GM12878 (cell line): ENCODE data around the gene HSPA1B. TPM values are rescaled to one million over a fixed set of nuclear protein-coding genes. Genes with fewer than 3 reads are reported as not detected.

ENCODE experiments used
- BCL11A ChIP-seq: IDR thresholded peaks from 2 replicates; pipeline ENCODE4 v1.6.1; 2011; ENCODE audit warnings: low read depth, low read length
- CBX5 ChIP-seq: sonication (generic); IDR thresholded peaks from 2 replicates; pipeline ENCODE4 v1.6.1; 2016; ENCODE audit warnings: low read depth, moderate library complexity, mild to moderate bottlenecking, inconsistent platforms
- CHD1 ChIP-seq: IDR thresholded peaks from 2 replicates; pipeline ENCODE4 v1.6.1; 2012; ENCODE audit warnings: low read depth, low read length, improper control_type of control experiment
- EED ChIP-seq: sonication (generic); IDR thresholded peaks from 2 replicates; pipeline ENCODE4 v1.6.1; 2016; ENCODE audit warnings: antibody characterized with exemption, low read depth
- HCFC1 ChIP-seq: fragments of 150-350 bp; IDR thresholded peaks from 2 replicates; pipeline ENCODE4 v1.6.1; 2014; ENCODE audit warnings: low read length
- HDAC6 ChIP-seq: fragments of 200-600 bp; sonication (generic); IDR thresholded peaks from one replicate; pipeline ENCODE4 v1.8.0; 2017; ENCODE audit warnings: antibody characterized with exemption; ENCODE audit not compliant: unreplicated experiment
- MEF2B ChIP-seq: fragments of 450-650 bp; IDR thresholded peaks from 2 replicates; pipeline ENCODE4 v1.6.1; 2018; ENCODE audit warnings: mild to moderate bottlenecking, moderate library complexity; ENCODE audit not compliant: partially characterized antibody, poor library complexity, severe bottlenecking
- NR2C2 ChIP-seq: IDR thresholded peaks from 2 replicates; pipeline ENCODE4 v1.6.1; 2011; ENCODE audit warnings: borderline replicate concordance, low read depth; ENCODE audit not compliant: control insufficient read depth, insufficient read length
- PAX8 ChIP-seq: fragments of 450-650 bp; IDR thresholded peaks from 2 replicates; pipeline ENCODE4 v1.6.1; 2017; ENCODE audit warnings: mild to moderate bottlenecking, moderate library complexity
- RELA ChIP-seq: fragments of 450-650 bp; IDR thresholded peaks from 2 replicates; pipeline ENCODE4 v1.8.0; 2014; ENCODE audit warnings: borderline replicate concordance; ENCODE audit not compliant: partially characterized antibody
- SREBF2 ChIP-seq: IDR thresholded peaks from 2 replicates; pipeline ENCODE4 v1.6.1; 2012; ENCODE audit warnings: mild to moderate bottlenecking, low read length
- STAT3 ChIP-seq: IDR thresholded peaks from 2 replicates; pipeline ENCODE4 v1.6.1; 2011; ENCODE audit warnings: low read depth, low read length, improper control_type of control experiment
- TCF3 ChIP-seq: IDR thresholded peaks from 2 replicates; pipeline ENCODE4 v1.6.1; 2012; ENCODE audit warnings: low read depth, mild to moderate bottlenecking, low read length, borderline replicate concordance; ENCODE audit not compliant: insufficient read depth
- TCF7 ChIP-seq: IDR thresholded peaks from 2 replicates; pipeline ENCODE4 v1.6.1; 2014; ENCODE audit warnings: antibody characterized with exemption, borderline replicate concordance
- polyA plus RNA-seq, 11 experiments: library from polyadenylated mRNA; depleted of rRNA in 4 of 11; unstranded in 6 of 11; stranded (reverse) in 5 of 11; fragments of >200 nt; fragmentation: Nextera tagmentation in 4 of 11; fragmentation: Illumina TruSeq in 1 of 11; extraction: Ambion mirVana in 4 of 11; extraction: Trizol in 1 of 11; gene quantifications; 1 replicate in 1 of 11; 2 replicates in 10 of 11; pipeline versions ENCODE4 v1.2.1 to v1.2.3, GENCODE V29; 2011 to 2016; ENCODE audit warnings: inconsistent platforms in 2 of 11, missing spikeins in 2 of 11, low read depth in 1 of 11
- total RNA-seq, 4 experiments: library from RNA; depleted of rRNA in 3 of 4; stranded (reverse); fragments of >200 nt in 3 of 4; fragmentation: Illumina TruSeq in 1 of 4; extraction: Trizol in 1 of 4; gene quantifications; 2 replicates each; pipeline versions ENCODE4 v1.2.1 to v1.2.3, GENCODE V29; 2013 to 2021
- TF ChIP-seq, protein P1 (sequence below), 3 experiments: IDR thresholded peaks in 2 of 3; conservative IDR thresholded peaks in 1 of 3; 2 replicates each; pipeline ENCODE4 v1.5.1; 2011; ENCODE audit warnings: low read depth in 3 of 3, low read length in 3 of 3, mild to moderate bottlenecking in 3 of 3, control low read depth in 2 of 3, moderate library complexity in 2 of 3, inconsistent platforms in 1 of 3, mixed read lengths in 1 of 3; ENCODE audit not compliant: control insufficient read depth in 2 of 3, insufficient read depth in 1 of 3; ENCODE audit errors: extremely low read depth in 1 of 3

The HSPA1B gene
- total and polyA plus RNA-seq, 10 of the 15 experiments (the other 5 are each of a cell fraction or from before 2014, with no cell fraction given), result 0.11 to 40.5 (median 12.8) TPM

DNA sequence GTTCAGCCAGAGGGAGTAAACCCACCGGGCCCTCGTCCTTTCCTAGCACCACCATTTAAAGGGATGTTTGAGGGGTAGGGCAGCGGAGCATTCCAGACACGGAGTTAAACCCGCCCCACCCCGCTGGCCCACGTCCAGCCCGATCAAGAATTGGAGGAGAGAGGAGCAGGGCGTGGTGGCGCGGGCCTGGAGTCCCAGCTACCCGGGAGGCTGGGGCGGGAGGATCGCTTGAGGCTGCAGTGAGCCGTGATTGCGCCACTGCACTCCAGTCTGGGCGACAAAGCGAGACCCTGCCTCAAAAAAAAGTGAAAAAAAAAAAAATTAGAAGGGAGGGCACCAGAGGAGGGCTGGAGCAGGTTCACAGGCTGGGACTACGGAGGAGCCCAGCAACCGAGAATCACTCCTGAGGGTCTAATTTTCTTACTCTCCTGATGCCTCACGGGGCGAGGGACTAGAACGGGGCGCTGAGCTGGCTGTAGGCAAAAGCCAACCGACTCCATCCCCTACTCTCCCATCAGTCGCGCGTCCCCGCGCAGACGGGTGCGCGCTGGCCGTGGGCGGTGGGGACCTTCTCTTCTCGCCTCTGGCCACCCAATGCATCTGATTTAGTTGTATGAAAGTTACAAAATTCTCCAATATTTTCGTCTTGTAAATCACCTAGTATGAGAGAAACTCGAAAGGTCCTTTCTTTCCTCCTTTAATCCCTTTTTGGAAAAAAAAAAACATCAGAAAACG lies 6.1 kb upstream of the HSPA1B start (continued):
- TF ChIP-seq RELA (no peak), EED (no peak), BCL11A (no peak), SREBF2 (no peak), HDAC6 (no peak), HCFC1 (no peak; the same call in 1 of the 2 replicates), TCF7 (no peak), MEF2B (no peak), STAT3 (no peak), NR2C2 (no peak), CHD1 (no peak), CBX5 (no peak), TCF3 (no peak), PAX8 (no peak)
- TF ChIP-seq, protein P1, sequence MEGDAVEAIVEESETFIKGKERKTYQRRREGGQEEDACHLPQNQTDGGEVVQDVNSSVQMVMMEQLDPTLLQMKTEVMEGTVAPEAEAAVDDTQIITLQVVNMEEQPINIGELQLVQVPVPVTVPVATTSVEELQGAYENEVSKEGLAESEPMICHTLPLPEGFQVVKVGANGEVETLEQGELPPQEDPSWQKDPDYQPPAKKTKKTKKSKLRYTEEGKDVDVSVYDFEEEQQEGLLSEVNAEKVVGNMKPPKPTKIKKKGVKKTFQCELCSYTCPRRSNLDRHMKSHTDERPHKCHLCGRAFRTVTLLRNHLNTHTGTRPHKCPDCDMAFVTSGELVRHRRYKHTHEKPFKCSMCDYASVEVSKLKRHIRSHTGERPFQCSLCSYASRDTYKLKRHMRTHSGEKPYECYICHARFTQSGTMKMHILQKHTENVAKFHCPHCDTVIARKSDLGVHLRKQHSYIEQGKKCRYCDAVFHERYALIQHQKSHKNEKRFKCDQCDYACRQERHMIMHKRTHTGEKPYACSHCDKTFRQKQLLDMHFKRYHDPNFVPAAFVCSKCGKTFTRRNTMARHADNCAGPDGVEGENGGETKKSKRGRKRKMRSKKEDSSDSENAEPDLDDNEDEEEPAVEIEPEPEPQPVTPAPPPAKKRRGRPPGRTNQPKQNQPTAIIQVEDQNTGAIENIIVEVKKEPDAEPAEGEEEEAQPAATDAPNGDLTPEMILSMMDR (IDR thresholded peaks at IDR 0.05 in 2 of 3, conservative IDR thresholded peaks at IDR 0.05 in 1 of 3; ENCODE audit: control insufficient read depth in 2 of 3, extremely low read depth in 1 of 3, insufficient read depth in 1 of 3, low read depth in 3 of 3, low read length in 3 of 3), result no peak
